Naive B cell (primary cell): ENCODE results near the gene SYTL3. TPM values are rescaled to one million over a fixed set of nuclear protein-coding genes. Genes with fewer than 3 reads are reported as not detected.
"Not testable (repeated sequence)": the region's sequence is repeated elsewhere in the genome, so short reads cannot be mapped to it uniquely, and the experiment has no call there.

Experiments used
- ATAC-seq, 2 donors: fragments of 150-1000 bp; cut with Tn5 transposase; 2 replicates each; pipeline ENCODE4 v1.10.0; 2021; ENCODE audit warnings: low read depth in 2 of 2, mild to moderate bottlenecking in 2 of 2, moderate library complexity in 2 of 2
- DNase-seq: peaks from one replicate; pipeline ENCODE4 v3.0.0; 2022
- H3K27ac Mint-ChIP-seq, 6 donors: one replicate each; pipeline ENCODE4 v1.8.0; 2020 to 2022; ENCODE audit warnings: mild to moderate bottlenecking in 6 of 6, mixed read lengths in 6 of 6, moderate library complexity in 5 of 6, inconsistent platforms in 2 of 6
- H3K27me3 Mint-ChIP-seq, 3 donors: one replicate each; pipeline ENCODE4 v1.8.0; 2021 to 2022; ENCODE audit warnings: mixed read lengths in 3 of 3, mild to moderate bottlenecking in 1 of 3
- H3K36me3 Mint-ChIP-seq, 2 donors: one replicate each; pipeline ENCODE4 v1.8.0; 2020 to 2022; ENCODE audit warnings: mixed read lengths in 2 of 2, inconsistent platforms in 1 of 2, mild to moderate bottlenecking in 1 of 2
- H3K4me1 Mint-ChIP-seq, 3 donors: one replicate each; pipeline ENCODE4 v1.8.0; 2020 to 2022; ENCODE audit warnings: mixed read lengths in 3 of 3, inconsistent platforms in 1 of 3, mild to moderate bottlenecking in 1 of 3, moderate library complexity in 1 of 3
- H3K4me3 Mint-ChIP-seq, 8 donors: one replicate each; pipeline ENCODE4 v1.8.0; 2020 to 2022; ENCODE audit warnings: mild to moderate bottlenecking in 8 of 8, mixed read lengths in 8 of 8, moderate library complexity in 8 of 8, inconsistent platforms in 2 of 8
- H3K9me3 Mint-ChIP-seq, 7 donors: one replicate each; pipeline ENCODE4 v1.8.0; 2020 to 2022; ENCODE audit warnings: mixed read lengths in 7 of 7, mild to moderate bottlenecking in 5 of 7, inconsistent platforms in 2 of 7, moderate library complexity in 1 of 7
- polyA plus RNA-seq, 6 donors: library from polyadenylated mRNA; unstranded; fragments of 300-500 nt; fragmentation: Illumina TruSeq; gene quantifications; one replicate each; pipeline ENCODE4 v1.2.3, GENCODE V29; 2021; ENCODE audit warnings: low read depth in 6 of 6

The SYTL3 gene
- polyA plus RNA-seq, 6 donors from 2014 or later = 0.12 to 0.71 (median 0.31) TPM; not detected in 2

DNA sequence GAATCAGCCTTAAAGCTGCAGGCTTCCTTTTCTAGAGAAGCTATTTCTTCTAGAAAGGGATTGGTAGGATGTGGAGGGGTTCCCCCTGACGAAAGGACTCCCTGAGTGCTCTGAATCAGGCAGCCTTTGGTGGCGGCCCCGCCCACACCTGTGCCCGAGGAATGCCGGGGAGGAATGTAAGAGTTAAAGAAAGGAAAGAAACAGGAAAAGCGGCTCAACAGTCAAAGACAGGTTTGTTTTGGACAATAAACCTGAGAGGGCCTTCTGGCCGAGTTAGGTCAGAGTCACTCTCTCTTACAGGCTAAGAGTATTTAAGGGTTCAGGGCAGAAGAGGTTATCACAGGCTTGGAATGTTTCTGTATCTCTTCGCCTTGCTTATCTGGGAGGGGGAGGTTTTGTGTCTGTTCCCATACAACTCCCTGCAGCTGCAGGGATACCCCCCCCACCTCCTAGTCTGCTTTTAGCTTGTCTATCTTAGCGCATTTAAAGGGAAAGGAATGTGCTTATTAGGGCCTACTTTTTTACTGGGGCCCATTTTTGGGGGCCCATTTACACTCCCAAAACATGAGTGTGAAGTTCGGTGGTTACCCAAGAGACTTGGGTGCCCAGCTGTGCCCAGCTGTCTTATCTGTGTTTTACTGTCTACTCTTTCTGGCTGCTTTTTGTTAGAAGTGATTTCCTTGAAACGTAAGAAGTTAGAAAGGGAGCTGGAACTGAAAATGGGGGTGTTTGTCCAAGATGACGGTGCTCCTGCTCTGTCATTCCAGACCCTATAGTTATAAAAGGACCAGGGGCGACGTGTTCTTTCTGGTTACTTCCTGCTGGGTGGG, 38.1 kb upstream of the SYTL3 start:
- Mint-ChIP-seq H3K9me3 (peaks cover 0 to 10% (median 4%) of the 10 kb centered on the region in 7 donors), H3K4me3 (no peak overlapping the region), H3K36me3 (peaks cover under 1 to 14% of the 10 kb centered on the region in 2 donors), H3K27ac (peak overlapping the region in 2 of 6 donors; percentile 66 to 72), H3K4me1 (no peaks in the 10 kb centered on the region), H3K27me3 (no peaks in the 10 kb centered on the region)
- DNase-seq (no peak), ATAC-seq (no peak)

DNA sequence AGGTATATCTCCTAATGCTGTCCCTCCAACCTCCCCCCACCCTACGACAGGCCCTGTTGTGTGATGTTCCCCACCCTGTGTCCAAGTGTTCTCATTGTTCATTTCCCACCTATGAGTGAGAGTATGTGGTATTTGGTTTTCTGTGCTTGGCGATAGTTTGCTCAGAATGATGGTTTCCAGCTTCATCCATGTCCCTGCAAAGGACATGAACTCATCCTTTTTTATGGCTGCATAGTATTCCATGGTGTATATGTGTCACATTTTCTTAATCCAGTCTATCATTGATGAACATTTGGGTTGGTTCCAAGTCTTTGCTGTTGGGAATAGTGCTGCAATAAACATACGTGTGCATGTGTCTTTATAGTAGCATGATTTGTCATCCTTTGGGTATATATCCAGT, 35.2 kb upstream of the SYTL3 start:
- DNase-seq, ATAC-seq, H3K4me1 Mint-ChIP-seq, H3K27me3 Mint-ChIP-seq, H3K4me3 Mint-ChIP-seq: not testable (repeated sequence)
- Mint-ChIP-seq H3K36me3 (peaks cover 18 to 20% of the 10 kb centered on the region in 2 donors), H3K27ac (peak overlapping the region in 1 of 6 donors; percentile 24), H3K9me3 (peaks cover 0 to 10% (median 4%) of the 10 kb centered on the region in 7 donors)

DNA sequence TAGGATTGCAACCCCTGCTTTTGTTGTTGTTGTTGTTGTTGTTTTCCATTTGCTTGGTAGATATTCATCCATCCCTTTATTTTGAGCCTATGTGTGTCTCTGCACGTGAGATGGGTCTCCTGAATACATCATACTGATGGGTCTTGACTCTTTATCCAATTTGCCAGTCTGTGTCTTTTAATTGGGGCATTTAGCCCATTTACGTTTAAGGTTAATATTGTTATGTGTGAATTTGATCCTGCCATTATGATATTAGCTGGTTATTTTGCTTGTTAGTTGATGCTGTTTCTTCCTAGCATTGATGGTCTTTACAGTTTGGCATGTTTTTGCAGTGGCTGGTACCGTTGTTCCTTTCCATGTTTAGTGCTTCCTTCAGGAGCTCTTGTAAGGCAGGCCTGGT, 31.6 kb upstream of the SYTL3 start:
- not testable (repeated sequence) for DNase-seq, H3K4me1 Mint-ChIP-seq, H3K4me3 Mint-ChIP-seq, ATAC-seq, H3K27me3 Mint-ChIP-seq, H3K27ac Mint-ChIP-seq
- Mint-ChIP-seq H3K9me3 (peaks cover 0 to 10% (median 4%) of the 10 kb centered on the region in 7 donors), H3K36me3 (peaks cover 20 to 26% of the 10 kb centered on the region in 2 donors)

DNA sequence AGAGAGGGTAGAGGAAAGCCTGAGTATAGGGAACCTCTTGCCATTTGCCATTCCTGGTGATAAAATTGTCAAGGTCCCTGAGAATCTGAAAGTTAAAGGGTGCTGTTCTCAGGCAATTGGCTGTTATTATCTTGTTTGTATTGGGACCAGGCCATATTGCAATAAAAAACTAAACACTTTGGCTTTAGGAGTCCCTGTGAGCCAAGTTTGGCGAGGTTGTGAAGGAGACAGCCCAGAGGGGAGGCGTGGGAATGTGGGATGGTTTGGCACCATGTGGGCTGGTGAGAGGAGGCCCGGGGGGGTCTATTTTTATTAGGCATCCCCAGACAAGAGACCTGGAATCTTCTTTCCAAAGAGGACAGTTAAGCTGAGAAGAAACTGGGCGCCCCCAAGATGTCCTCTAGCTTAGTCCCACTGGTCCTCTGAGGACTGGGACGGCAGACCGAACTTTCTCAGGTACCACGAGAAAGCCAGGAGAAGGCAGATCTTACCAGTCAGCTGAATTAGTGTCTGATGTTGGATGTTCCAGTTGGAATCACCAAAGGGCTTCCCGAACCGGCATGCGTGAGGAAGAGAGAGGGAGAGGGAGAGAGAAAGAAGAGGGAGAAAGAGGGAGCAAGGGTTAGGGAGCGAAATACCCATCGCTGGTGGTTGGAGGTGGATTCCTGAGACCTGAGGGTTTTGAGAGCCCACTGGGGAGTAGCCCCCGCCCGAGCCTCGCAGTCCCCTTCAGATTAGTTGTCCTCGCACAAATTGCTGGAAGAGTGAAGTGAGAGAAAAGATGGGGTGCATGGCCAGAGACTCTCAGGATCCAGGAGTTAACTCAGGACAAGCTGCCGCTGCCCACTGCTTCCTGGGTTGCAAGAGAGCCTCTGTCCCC, 29.7 kb upstream of the SYTL3 start:
- no peak for ATAC-seq
- H3K36me3 Mint-ChIP-seq = peaks cover 13 to 31% of the 10 kb centered on the region in 2 donors
- H3K4me3 Mint-ChIP-seq = no peak overlapping the region
- DNase-seq = no peak
- peak overlapping the region in 1 of 6 donors; percentile 55 for H3K27ac Mint-ChIP-seq
- peaks cover 0 to 3% (median 0%) of the 10 kb centered on the region in 3 donors for H3K4me1 Mint-ChIP-seq
- peaks cover 0 to 3% (median 0%) of the 10 kb centered on the region in 7 donors for H3K9me3 Mint-ChIP-seq
- no peaks in the 10 kb centered on the region for H3K27me3 Mint-ChIP-seq

DNA sequence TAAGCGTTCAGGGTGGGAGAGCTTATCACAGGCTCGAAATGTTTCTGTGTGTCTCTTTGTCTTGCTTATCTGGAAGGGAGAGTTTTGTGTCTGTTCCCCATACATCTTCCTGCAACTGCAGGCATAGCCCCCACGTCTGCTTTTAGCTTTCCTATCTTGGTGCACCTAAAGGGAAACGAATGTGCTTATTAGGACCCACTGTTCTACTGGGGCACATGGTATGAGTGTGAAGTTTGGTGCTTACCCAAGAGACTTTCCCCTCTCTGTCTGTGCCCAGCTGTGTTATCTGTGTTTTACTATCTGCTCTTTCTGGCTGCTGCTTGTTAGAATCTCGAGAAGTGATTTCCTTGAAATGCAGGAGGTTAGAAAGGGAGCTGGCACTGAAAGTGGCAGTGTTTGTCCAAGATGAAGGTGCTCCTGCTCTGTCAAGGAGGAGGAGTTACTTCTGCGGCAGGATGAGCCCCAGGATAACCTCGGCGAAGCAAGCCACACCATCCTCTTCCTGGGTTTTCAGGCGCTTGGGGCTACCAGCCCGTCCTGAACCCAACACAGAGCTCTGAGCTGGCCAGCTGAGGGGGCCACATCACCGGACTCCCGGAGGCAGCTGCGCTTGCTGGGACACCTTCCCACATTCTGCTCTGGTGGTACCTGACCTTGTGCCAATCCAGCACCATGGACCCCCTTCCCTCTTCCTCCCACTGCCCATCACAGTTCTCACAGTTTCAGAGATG, 28.7 kb upstream of the SYTL3 start:
- Mint-ChIP-seq H3K27me3 (no peaks in the 10 kb centered on the region), H3K4me1 (peaks cover 0 to 3% (median 0%) of the 10 kb centered on the region in 3 donors), H3K36me3 (peaks cover 16 to 33% of the 10 kb centered on the region in 2 donors), H3K27ac (peak overlapping the region in 1 of 6 donors; percentile 22), H3K4me3 (no peak overlapping the region), H3K9me3 (no peaks in the 10 kb centered on the region)
- DNase-seq (no peak), ATAC-seq (no peak)

DNA sequence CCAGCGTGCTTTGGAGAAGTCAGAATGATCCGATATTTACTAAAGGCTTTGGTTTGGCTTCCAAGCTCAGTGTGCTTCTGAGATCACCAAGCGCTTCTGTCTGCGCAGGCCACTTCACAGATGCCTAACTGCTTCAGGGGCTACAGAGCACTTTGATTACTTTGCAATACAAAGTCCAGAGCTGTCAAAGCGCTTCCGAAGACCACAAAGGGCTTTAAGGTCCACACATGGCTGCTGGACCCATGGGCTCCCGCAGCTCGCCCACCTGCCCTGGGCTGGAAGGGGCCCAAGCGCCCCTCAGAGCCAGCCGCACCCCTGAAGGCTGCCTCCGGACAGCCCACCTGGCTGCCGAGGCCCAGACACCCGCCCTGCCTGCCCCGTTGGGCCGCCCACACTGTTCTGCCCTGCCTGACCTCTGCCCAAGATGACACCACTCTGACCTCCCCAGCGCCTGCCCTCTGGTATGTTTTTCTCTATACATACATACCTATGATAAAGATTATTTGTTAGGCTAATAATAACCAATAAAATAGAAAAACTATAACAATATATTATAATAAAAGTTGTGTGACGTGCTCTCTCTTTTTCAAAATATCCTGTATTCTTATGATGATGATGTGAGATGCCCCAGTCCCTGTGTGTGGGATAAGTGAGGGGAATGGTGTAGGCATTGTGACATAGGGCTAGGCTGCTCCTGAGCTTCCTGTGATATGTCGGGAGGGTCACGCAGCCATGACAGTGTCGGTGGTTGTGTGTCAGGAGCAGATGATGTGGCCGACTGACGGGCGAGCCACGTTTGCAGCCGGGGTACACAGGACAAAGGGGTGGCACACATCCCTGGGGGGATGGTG, 27.9 kb upstream of the SYTL3 start:
- Mint-ChIP-seq H3K36me3 (peaks cover 16 to 38% of the 10 kb centered on the region in 2 donors), H3K4me1 (peaks cover 0 to 7% (median 2%) of the 10 kb centered on the region in 3 donors), H3K27ac (peak overlapping the region in 1 of 6 donors; percentile 70), H3K9me3 (no peaks in the 10 kb centered on the region), H3K27me3 (no peaks in the 10 kb centered on the region), H3K4me3 (peak overlapping the region in 1 of 8 donors; percentile 16)
- ATAC-seq = no peak
- DNase-seq = no peak

DNA sequence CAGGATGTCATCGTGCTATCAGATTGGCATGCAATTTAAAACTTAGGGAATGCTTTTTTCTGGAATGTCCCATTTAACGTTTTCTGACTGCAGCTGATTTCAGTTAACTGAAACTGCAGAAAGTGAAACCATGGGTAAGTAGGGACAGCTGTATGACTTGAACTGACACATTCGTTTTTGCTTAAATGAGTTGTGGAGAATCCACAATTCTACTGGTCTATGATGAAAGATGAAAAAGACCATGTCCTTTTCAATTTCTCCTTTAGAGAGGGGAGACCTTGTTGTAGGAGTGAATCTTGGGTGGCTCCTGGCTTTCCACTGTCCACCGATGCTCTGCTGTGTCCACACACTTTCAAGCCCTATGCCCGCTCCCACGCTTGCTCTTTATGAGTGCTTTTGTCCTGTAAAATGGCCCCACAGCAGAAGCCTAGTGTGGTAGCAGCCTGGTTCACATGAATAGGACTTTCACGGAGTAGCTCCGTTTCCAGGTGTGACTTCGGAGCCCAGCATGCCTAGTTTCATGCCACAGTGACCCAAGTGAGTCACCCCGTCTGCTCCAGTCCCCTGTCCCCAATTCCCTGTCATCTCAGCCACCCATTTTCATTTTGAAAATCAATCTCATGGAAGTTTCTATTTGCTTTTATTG, 27.2 kb upstream of the SYTL3 start:
- no peak for DNase-seq
- Mint-ChIP-seq H3K4me1 (peaks cover 0 to 10% (median 4%) of the 10 kb centered on the region in 3 donors), H3K27me3 (no peaks in the 10 kb centered on the region), H3K36me3 (peaks cover 9 to 38% of the 10 kb centered on the region in 2 donors), H3K9me3 (no peaks in the 10 kb centered on the region), H3K27ac (peak overlapping the region in 1 of 6 donors; percentile 16), H3K4me3 (peak overlapping the region in 1 of 8 donors; percentile 16)
- no peak for ATAC-seq

DNA sequence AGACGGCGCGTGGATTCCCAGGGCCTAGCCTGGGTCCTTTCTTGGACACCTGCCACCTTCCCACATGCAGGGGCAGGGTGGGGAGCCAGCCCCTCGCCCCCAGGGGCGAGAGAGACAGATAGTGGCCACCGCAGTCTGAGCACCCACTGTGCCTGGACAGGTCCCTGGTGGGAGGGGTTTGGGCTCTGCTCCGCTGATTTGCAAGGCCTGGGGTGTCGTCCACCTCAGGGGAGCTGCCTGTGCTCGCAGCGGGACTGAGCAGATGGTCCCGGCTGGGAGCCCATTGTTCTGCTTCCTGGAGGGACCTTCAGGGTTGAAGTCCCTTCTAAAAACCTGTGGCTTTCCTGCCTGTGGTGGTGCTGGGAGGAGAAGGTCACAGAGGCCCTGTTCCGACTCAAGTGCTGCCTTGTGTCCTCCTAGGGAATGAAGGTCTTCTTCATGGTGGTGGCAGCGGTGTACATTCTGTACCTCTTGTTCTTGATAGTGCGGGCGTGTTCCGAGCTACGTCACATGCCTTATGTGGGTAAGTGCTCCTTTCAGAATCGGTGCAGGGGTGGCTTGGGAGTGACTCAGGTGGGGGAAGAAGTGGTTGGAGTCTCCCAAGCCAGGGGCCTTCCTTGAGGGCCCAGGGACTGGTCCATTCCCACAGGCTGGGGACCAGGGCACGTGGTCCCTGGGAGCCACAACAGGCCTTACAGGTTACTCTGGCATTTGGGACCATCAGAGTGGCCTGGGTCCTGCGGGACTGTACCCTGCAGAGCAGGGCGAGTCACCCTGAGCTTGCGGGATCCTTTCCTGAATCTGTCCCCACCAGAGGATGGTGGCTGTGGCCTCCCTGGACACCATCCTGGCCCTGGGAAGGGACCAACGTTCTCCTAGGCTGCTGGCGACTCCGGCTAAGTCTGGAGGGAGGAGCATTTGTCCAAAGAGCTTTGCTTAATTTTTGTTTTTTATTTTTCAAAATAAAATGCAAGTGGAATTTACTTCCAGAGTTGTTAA, 24.9 kb upstream of the SYTL3 start:
- H3K27me3 Mint-ChIP-seq = no peaks in the 10 kb centered on the region
- ATAC-seq (no peak), DNase-seq (no peak)
- peaks cover 0 to 14% (median 4%) of the 10 kb centered on the region in 3 donors for H3K4me1 Mint-ChIP-seq
- H3K27ac Mint-ChIP-seq = no peak overlapping the region
- no peaks in the 10 kb centered on the region for H3K9me3 Mint-ChIP-seq
- no peak overlapping the region for H3K4me3 Mint-ChIP-seq
- H3K36me3 Mint-ChIP-seq = peaks cover 8 to 28% of the 10 kb centered on the region in 2 donors

DNA sequence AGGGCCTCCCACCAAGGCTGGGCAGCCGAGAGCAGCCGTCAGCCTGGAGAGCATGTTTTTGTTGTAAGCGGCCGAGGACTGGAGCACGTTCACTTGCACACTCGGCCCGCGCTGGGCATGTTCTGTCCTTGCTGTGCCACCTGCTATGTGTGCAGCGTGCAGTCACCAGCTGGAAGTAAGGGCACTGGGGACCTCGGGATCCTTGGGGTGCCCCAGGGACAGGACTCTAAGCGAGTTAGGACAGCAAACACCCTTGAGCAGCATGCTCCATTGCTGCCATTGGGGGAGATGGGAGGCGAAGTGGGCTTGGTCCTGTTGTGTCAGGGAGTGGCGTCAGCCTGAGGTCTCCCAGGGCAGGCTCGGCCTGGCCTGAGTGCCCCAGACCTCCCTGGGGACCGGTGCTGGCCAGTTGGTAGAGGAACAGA, 24.0 kb upstream of the SYTL3 start:
- H3K27me3 Mint-ChIP-seq = no peaks in the 10 kb centered on the region
- no peak for DNase-seq
- H3K4me1 Mint-ChIP-seq = peaks cover 0 to 14% (median 4%) of the 10 kb centered on the region in 3 donors
- H3K9me3 Mint-ChIP-seq = no peaks in the 10 kb centered on the region
- H3K4me3 Mint-ChIP-seq = no peak overlapping the region
- peak overlapping the region in 2 of 6 donors; percentile 38 to 83 for H3K27ac Mint-ChIP-seq
- no peak for ATAC-seq
- H3K36me3 Mint-ChIP-seq = peaks cover 8 to 21% of the 10 kb centered on the region in 2 donors

DNA sequence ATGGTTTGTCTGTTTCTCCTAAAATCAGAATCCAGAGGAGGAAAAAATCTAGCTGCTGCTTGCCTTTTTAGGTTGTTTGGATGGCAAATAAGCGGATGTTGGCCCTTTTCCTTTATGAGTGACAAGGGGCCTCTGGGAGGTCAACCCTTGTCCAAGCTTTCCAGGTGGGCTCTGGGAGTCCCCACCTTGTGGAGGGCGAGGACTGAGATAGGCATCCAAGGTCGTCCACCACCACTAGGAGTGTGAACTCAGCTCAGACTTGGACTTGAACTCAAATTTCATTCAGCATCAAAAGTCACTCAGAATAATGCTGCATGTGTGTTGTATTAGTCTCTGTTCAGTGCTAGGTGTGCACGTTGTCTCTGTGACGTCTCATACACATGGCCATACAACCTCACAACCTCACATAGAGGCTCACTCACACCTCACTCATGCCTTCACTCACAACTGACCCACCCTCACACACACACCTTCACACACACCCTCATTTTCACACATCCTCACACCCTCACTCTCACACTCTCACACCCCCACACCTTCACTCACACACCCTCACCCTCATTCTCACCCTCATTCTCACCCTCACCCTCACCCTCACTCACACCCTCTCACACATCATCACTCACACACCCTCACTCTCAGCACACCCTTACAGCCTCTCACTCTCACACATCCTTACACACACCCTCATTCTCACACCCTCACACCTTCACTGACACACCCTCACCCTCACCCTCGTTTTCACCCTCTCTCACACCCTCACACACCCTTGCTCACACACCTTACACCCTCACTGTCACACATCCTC, 23.3 kb upstream of the SYTL3 start:
- Mint-ChIP-seq H3K27me3 (no peaks in the 10 kb centered on the region), H3K27ac (peak overlapping the region in 3 of 6 donors; percentile 2 to 84 (median 83)), H3K4me1 (peaks cover 0 to 17% (median 4%) of the 10 kb centered on the region in 3 donors), H3K4me3 (no peak overlapping the region), H3K9me3 (no peaks in the 10 kb centered on the region), H3K36me3 (peaks cover 8 to 27% of the 10 kb centered on the region in 2 donors)
- no peak for DNase-seq
- no peak for ATAC-seq
